GM18519 (cell line): Measurements from ENCODE around the gene CEP78.

Source experiments
- ATAC-seq: cut with Tn5 transposase; IDR thresholded peaks from one replicate; pipeline ENCODE4 v1.9.1; 2021; ENCODE audit warnings: mild to moderate bottlenecking, moderate library complexity; ENCODE audit not compliant: unreplicated experiment, low FRiP score

The CEP78 gene

DNA sequence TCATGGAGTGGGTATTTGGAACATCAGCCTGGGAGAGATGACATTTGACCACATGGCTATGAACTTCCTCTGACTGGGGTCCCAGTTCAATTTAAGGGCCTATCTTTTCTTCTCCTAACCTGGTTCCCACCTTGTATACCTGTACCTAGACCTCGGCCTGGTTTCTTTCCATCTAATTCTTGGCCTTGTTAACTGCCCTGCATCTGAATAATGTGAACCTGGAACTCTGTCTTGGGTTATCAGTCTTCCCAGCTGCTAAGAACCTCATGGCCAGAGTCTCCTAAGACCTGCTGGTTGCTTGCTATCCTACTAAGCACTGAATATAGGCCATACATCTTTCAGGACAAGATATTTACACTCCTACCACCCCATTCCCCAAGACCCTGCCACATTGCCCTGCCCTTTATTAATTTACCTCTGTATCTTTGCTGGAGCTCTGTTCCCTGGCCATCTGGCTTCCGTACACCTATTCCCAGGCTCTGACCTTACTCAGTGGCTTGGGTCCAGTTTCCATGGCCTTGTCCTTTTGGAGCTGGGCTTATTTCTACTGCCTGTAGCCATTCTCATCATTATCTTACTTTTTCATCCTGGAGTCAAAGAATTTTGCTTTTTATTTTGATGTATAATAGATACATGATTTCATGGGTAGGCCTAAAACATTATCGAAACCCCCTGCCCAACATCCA lies 67.6 kb downstream of the CEP78 start:
- ATAC-seq, result no peak

DNA sequence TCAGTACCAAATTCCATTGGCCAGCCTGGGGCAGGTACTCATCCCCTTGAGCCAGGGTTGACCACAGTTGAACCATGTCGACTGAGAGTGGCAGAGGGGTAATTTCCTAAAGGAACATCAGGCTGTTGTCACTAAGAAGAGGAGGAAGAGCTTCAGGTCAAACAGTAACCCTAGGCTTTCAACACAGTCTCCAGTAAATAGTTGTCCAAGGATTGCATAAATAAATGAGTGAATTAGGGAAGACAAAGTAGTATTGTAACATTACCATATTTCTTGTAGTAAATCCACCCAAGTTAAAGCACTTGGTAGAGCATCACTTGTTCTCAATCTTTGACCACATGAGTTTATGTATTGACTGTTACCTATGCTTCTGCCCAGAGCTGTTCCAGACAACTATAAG lies 68.5 kb downstream of the CEP78 start:
- ATAC-seq, result no peak

DNA sequence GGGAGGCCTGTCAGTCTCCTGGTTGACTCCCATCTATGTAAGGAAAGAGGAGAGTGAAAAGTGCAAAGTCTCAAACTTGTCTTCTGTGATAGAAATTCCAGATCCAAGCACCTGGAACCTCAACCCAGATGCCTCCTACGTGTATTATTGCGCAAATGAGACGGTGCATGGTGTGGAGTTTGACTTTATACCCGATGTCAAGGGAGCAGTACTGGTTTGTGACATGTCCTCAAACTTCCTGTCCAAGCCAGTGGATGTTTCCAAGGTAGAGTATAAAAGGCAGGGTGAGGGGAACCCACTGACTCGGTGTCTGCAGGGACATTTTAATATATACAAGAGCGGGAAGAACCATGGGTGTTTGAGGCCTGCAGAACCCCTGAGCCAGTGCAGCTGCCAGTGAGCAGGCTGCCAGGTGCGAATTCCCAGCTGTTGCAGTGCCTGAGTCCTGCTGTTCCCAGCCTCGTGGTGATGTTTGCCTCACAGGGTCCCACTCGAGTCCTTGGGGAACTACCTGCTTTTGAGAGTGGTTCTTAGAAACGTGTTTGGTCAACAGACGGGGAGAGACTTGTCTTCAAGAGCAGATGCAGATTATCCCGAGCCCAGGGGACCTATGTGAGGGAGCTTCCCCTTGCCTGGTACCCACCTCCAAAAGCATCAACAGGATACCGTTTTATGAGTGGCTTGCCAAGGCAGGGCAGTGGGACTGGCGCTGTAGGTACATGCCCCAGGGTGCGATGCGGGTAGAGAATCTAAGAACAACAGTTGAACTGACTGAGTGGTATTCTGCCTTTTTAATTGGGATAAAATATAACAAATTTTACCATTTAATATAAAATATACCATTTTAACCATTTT lies 70.6 kb downstream of the CEP78 start:
- no peak for ATAC-seq

DNA sequence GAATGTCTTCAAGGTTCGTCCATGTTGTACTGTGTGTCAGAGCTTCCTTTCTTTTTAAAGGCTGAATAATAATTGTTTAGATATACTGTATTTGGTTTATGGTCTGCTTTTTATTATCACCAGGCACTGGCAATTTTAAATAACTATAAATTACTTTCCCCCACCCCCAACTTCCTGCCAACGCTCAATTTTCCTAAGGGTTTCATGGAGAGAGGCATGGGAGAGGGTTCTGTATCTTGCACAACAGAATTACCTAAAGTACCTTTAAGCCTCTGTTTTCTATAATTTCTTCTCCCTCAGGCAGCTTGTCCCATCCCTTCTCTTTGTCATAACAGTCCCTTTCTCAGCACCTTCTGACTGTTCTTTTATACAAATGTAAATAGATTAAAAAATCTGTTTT lies 71.5 kb downstream of the CEP78 start:
- no peak for ATAC-seq

DNA sequence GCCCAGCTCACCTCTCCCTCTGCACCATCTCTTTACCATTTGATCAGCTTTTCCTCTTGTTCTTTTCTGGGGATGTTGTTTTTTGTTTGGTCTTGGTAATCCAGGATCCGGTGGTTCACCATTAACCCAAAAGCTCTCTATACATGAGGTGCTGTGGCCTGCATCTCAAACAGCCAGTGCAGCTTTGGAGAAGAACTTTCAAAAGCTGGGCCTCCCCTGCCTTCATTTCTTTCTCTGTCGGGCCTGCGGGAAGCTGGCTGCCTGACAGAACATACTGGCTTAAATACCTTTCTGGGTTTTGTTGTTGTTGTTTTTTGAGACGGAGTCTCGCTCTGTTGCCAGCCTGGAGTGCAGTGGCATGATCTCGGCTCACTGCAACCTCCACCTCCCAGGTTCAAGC lies 73.2 kb downstream of the CEP78 start:
- no peak for ATAC-seq

DNA sequence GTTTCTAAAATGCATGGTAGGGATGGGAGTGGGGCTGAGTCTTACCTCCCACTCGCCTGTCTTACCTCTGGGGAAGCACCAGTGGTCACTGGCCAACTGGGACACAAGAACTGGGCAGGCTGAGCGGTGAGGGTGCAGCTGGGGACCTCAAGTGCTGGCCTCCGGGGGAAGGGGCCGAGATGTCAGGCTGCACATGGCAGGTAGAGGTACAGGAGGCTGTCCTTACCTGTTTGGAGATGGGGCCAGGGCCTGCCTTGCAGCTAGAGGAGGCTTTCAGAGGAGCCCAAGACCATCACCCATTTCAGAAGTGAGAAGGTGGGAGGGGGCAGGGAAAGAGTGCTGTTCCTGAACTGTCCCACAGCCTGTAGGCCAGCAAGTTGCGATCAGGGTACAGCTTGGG lies 75.2 kb downstream of the CEP78 start:
- no peak for ATAC-seq

DNA sequence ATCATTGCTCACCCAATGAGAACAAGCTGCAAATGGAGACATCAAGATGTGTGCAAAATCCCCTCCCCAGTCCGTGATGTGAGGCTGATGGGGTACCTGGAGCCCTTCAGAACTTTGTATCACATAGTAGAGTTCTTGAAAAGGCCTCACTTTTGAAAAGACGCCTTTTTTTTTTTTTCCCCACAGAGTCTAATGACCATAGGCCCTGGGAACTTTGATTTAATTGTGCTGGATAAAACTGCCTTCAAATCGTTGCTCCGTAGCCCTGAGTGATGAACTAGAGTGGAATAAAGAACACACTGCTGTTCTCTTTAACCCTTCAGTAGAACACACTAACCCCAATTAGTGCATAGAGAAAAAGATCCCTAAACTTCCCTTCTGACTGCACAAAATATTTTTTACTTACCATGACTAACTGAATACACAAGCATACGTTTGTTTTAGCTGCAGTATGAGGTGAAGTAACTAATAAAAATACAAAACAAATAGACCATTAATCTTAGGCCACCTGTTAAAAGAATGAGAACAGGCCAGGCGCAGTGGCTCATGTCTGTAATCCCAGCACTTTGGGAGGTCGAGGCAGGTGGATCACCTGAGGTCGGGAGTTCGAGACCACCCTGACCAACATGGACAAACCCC lies 76.1 kb downstream of the CEP78 start:
- no peak for ATAC-seq

DNA sequence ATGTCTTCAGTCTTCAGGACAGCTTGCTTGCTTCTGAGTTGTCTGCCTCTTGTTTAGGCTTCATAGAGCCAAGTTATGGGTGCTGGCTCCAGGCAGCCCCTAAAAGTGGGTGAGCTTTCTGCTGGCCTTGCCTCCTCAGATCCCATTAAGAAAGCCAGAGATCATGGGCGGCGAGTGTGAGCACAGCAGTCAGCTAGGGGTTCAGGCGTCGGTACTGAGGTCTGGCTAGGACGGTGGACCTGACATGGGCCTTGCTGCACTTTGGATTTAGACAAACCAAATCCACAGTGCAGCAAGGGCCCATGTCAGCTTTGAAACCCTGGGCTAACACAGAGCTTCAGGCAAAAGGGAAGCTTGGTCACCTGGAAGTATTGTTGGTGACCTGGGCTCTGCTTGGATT lies 78.7 kb downstream of the CEP78 start:
- no peak for ATAC-seq

DNA sequence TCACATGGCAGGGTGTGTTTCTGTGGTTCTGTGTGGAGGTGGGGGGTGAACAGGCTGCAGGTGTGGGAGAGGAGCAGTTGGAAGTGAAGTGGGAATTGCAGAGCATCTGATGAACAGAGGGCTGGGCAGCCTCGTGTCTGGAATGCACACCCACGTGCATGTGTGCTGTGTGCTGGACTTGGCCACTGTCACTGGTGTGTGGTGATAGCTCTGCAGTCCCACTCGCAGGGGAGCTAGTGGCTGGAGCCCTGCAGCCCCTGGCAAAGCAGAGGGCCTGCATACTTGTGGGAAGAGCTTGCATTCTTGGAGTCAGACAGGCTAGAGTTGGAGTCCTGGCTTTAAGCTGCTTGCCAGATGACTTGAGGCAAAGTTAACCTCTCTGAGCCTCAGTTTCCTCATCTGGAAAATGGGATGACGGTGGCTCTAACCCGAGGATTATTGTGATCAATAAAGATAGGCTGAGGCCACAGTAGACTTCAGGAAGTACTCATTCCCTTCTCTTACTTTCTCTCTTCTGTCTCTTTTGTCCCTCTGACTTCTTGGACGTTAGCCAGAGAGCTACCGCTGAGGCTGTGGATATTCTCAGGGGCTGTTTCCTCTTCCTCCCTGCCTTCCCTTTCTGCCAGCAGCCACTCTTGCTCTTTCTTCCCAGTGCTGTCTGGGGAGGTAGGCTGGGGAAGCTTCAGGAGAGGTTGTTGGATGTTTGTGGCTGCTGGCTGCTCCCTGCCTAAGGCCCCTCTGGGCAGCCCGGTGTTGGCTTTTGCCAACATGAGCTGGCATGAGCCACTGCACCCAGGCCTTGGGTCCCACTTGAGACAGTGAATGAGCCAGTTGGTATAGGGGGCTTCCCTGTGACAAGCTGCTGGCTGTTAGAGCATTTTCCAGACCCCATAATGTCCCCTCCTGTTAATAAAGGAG lies 79.3 kb downstream of the CEP78 start:
- no peak for ATAC-seq

DNA sequence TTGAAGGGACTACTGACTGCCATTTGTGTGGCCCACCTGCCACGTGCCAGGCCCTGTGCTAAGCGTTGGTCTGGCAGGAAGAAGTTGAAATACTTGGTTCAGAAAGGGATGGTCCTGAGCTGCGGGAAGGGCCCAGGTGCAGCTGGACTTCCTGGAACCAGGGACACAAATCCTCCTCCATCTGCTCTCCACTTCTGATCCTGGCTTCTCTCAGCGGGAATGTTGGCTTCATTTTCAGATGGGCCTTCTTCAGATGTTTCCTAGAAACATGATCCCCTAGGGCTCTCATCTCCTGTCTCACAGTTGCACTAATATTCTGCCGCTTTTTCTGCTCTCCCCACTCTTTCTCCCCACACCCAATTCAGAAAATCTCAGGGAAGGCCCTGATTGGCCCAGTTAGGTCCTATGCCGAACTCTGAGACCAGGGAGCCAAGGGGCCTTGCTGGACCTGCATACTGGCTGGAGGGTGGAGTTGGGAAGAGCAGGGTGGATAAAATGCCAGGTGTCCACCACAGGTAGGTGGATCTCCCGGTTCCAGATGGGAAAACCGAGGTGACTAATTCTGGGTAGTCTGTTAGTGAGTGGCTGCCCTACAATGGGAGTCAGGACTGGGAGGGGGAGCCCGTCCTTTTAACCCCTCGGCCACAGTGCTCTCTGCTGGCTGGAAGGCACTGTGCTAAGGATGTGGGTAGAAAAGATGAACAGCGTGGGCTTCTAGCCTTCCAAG lies 80.5 kb downstream of the CEP78 start:
- no peak for ATAC-seq

DNA sequence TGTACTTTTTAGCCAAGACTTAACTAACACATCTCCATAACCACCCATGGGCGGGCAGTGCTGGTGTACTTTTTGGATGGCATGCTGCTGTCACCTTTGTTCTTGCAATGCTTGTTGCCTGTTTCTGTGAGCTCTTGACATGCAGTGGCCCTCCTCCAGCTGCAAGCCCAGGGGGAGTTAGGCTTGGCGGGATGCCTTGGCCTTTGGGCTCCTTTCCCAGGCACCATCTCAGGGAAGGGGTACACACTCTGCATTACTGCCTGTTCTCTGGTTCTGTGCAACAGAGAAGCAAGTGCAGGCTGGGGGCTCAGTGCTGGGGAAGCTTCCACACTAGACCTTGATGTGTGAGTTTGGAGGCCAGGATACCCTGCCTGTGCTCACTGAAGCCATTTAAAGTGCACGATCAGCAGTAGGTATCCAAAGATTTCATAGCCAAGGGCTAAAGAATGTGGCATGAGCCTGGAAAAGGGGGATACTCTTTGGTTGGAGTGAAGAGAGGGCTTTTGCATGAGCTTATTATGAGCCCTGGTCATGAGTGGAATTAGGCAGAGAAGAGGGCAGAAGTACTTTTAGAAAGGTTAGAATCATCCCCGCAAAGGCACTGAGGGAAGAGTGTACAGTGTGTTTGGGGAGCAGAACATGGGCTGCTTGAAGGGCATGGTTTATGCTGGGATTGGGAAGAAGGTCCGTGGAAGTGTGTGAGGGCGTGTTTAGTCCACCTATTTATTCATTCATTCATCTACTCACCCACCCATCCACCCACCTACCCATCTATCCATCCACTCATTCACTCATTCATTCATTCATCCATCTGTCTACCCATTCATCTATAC lies 83.5 kb downstream of the CEP78 start:
- ATAC-seq, result no peak

DNA sequence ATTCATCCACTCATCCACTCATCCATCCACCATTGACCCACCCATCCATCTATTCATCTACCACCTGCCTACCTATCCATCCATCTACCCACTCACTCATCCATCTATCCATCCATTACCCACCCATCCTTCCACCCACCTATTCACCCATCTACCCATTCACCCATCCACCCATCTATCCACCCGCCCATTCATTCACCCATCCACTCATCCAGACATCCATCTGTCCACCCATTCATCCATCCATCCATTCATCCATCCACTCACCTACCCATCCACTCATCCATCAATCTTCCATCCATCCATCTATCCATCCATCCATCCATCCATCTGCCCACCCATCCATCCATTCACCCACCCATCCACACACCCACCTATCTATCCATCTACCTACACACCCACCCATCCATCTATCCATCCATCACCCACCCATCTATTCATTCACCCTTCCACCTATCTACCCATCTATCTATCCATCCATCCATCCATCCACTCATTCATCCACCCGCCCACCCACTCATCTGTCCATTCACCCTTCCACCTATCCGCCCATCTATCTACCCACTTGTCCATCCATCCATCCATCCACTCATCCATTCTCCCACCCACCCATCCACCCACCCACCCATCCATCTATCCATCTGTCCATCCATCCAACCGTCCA lies 84.3 kb downstream of the CEP78 start:
- ATAC-seq, result no peak

DNA sequence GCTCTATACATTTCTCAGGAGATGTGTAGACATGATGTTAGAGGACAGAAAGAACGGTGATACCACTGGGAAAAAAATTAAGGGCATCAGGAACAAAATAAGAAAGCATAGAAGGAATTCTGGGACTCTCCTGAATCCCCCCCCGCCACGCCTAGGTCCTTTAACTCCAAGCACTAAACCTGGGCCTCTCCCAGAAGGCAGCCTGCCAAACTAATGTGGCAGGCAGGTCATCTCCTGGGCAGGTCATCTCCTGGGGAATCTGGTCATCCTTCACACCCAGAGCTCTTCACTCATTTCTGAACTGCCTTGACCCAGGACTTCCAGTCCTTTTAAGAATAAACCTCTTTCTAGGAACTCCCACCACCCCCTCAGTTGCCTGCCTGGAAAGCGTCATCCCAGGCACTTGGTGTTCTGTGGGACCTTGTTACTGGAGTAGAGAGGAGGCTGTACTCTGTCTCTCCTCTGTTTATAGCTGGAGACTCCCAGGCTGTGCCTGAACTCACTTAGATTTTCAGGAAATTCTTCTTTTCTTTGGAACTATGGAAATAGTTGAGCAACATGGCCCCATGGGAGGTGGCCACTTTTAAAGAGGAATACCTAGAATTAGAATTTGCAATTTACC lies 85.1 kb downstream of the CEP78 start:
- no peak for ATAC-seq

DNA sequence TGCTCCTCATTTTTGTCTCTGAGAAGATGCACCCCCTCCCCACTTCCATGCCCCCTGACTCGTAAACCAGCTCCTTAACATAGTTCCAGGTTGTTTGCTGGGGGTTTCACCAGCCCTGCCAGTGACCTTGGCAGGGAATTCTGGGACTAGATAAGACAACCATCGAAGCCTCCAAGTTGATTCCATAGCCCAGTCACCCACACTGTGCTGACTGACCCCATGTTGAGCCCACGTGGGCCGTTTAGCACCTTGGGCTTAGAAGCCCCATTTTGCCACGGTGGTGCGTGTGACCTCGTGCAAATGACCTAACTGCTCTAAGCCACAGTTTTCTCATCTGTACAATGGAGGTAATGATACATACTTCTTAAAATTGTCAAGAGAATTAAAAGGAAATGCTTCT lies 85.6 kb downstream of the CEP78 start:
- ATAC-seq, result no peak

DNA sequence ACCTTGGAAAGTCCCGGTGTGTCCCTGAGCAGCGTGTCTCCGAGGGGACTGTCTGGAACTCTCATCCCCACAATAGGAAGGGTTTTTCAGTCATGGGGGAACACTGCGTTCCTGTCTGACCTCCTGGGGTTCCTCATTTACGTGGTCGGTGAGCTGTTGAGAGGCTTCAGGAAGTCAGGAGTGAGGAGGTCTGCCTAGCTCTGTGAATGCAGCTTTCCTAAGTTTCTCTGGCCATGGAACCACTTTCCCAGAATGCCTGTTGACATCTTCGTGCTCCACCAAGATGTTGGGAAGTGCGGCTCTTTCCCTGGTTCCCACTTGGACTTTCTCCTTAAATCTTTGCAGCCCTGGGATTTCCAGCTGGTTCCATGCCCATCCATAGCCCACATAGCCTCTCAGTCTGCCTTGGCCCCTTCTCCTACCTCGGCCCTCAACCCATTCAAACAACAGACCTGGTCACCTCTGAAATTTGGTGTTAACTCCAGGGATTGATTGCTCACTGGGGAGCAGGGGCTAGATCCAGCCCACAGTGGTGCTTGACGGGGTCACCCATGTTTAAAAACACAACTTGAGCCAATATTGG lies 88.3 kb downstream of the CEP78 start:
- no peak for ATAC-seq

DNA sequence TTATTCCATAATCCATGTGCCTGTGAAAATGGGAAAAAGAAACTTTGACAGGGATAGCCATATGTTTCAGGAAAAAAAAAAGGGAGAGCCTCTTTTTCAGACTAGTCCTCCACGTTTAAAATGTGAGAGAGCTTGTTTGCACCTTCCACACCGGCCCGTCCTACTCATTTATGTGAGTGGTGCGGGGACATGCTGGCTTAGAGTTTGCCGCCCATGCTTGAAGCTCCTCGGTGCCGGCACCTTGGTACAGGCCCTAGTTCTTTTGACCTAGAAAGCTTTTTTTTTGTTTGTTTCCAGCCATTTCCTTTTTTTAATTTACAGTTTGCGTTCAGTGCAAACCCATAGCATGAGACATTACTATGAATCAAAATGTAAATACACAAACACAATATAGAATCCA lies 88.8 kb downstream of the CEP78 start:
- ATAC-seq, result no peak

DNA sequence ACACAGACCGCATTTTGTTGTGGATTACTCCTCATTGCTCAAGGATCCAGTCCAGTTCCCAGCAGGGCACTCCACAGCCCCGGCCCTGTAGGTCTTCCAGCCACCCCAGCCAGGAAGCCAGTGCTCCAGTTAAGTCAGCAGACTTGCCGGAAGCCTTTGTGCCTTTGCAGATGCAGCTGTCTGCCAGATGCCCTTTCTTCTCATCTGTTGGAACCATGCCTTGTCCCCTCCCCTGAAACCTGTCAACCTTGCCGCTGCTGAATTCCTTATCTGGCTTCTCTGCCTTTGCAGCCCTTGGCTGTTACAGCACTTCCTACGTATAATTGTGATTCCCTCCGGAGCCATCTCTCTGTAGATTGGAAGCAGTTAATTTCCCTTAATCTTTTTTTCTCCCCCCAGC lies 89.5 kb downstream of the CEP78 start:
- ATAC-seq, result no peak

DNA sequence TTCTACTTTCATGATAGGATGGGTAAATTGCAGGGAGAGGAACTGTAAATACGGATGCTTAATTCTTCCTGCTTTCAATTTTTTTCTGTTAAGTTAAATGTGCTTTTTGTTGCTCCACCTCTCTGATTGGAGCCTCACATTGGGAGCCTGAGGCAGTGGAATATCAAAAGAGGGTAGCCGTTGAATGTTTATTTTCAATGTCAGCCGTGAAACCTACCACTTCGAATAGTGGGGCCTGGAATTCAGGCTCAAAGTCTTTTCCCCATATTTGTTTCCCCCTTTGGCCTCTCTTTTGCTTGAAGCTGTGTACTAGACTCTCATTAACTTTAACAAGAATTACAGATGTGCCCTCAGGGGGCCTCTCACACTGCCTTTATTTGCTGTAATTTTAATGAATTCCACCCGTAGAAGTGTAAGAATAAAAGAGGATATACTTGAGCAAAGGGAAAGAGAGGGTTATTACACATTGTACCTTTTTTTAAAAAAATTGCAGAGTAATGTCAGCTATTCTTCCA lies 90.0 kb downstream of the CEP78 start:
- ATAC-seq, result no peak
